ENCODE results near the gene SLC26A8.
"Not testable (repeated sequence)": the region's sequence is repeated elsewhere in the genome, so short reads cannot be mapped to it uniquely, and the experiment has no call there.

The SLC26A8 gene

GRCh38 chr6:36018339-36018738 is 6.1 kb downstream of the SLC26A8 start:
- no peak for DNase-seq (ENCODE audit: low read depth in 1 of 2, low spot score in 1 of 2)

DNA sequence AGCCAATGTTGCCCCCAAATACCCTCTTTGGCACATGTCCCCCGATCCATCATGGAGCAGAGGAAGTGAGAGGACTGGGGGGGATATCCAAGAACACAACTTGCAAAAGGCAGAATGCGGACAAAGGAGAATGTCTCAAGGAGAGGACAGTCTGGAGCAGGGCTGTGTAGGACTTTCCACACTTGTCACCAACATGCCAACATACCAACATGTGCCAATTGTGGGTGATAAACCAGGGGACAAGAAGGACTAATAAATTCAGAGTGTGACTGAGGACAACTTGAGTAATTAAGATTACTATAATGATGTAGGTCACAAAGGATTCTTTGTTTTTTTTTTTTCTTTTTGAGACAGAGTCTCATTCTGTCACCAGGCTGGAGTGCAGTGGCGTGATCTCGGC is 8.8 kb downstream of the SLC26A8 start:
- no peak for DNase-seq (ENCODE audit: low read depth in 1 of 2, low spot score in 1 of 2)

GRCh38 chr6:36000451-36000850 is 24.0 kb downstream of the SLC26A8 start:
- DNase-seq (ENCODE audit: low read depth in 1 of 2, low spot score in 1 of 2) = no peak

GRCh38 chr6:35993150-35993549 is 31.3 kb downstream of the SLC26A8 start:
- DNase-seq (ENCODE audit: low read depth in 1 of 2, low spot score in 1 of 2) = no peak

- not testable (repeated sequence) for DNase-seq (ENCODE audit: low read depth in 1 of 2, low spot score in 1 of 2)
These were observed 36.4 kb downstream of the SLC26A8 start for GRCh38 chr6:35988047-35988446.

DNA sequence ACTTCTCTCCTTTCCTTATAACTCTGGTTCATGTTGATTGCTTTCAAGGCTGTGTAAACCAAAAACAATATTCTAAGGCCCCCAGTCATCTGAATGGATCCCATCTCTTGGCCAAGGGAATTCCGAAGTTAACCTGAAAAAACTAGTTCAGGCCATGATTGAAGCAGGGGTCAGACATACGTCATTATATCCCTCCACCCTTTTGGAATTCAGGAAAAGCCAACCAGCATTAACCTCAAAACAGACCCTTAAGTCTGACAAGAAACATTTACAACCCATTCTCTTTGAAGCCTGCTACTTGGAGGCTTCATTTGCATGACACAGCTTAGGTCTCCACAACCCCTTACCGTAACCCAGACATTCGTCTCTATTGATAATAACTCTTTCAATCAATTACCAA is 39.7 kb downstream of the SLC26A8 start:
- DNase-seq (ENCODE audit: low read depth in 1 of 2, low spot score in 1 of 2) = no peak

GRCh38 chr6:35980991-35981645 is 43.3 kb downstream of the SLC26A8 start:
- DNase-seq (ENCODE audit: low read depth in 1 of 2, low spot score in 1 of 2) = no peak

DNA sequence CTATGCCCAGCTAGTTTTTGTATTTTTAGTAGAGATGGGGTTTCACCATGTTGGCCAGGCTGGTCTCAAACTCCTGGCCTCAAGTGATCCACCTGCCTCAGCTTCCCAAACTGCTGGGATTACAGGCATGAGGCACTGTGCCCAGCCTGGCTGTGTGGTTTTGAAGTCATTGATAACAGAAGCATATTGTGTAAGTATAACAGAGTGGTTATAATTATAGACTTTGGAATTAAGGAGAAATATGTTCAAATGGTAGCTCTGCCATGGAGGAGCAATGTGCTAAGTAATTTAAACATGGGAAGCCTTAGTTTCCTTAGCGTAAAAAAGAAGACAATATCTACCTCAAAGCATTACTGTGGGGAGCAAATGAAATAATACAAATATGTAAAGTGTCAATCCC is 44.3 kb downstream of the SLC26A8 start:
- DNase-seq (ENCODE audit: low read depth in 1 of 2, low spot score in 1 of 2) = not testable (repeated sequence)

GRCh38 chr6:35977308-35977707 is 47.1 kb downstream of the SLC26A8 start:
- DNase-seq (ENCODE audit: low read depth in 1 of 2, low spot score in 1 of 2) = no peak

DNA sequence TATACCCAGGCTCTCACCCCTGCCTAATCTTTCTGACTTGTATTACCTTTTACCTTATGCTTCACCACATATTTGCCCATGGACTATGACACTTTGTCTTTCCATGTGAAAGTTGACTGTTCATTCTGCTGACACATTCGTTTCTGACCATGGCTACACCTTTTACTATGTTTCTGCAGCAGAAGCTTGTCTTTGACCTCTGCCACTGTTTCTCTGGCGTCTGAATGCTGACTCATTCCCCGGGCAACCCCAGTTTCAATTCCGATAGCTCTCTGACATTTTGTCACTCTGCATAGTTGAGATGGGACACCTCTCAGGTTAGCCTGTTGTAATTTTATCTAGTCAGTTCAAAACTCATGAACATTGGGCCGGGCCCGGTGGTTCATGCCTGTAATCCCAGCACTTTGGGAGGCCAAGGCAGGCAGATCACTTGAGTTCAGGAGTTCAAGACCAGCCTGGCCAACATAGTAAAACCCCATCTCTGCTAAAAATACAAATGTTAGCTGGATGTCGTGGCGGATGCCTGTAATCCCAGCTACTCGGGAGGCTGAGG is 50.7 kb downstream of the SLC26A8 start:
- DNase-seq (ENCODE audit: low read depth in 1 of 2, low spot score in 1 of 2) = no peak

DNA sequence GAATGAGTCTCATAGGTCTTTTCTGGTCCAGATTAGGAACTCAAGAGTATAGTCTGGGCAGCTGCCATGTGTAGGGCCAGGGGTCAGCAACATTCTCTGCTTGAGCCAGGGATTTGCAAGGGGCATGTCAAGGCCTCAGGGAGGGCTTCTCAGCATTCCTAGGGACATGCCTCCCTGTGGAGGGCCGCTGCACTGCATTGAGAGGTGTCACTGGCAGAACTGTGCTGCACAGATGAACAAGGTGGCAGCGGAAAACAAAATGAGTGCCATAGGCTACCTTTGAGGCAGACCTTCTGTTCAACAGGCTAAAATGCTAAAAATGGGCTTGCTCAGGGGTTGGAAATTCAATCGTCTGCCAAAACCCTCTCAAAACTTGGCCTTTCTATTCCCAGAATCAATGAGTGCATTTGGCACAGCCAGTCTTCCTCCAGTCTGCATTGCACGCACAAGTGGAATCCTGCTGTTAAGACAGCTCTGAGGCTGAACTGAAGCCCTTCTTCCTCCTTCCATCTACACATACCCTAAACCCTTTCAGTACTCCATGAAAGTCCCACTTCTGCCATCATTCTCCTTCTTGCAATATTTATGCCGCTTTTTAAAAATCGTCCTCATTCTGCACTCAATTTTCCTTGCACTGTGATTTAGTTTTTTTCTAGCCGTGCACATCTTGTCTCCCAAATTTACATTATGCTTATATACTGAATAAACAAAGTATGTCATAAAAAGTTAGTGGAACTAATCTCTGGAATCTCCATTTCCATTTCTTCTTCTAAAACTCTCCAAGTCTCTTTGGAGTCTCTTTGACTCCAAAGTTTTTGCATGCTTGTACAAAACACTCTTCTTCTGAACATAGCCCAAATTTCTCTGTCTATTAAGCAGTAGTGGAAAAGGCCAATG is 51.7 kb downstream of the SLC26A8 start:
- DNase-seq (ENCODE audit: low read depth in 1 of 2, low spot score in 1 of 2) = no peak

- no peak for DNase-seq (ENCODE audit: low read depth in 1 of 2, low spot score in 1 of 2)
These were observed 54.3 kb downstream of the SLC26A8 start for GRCh38 chr6:35970181-35970580.

DNA sequence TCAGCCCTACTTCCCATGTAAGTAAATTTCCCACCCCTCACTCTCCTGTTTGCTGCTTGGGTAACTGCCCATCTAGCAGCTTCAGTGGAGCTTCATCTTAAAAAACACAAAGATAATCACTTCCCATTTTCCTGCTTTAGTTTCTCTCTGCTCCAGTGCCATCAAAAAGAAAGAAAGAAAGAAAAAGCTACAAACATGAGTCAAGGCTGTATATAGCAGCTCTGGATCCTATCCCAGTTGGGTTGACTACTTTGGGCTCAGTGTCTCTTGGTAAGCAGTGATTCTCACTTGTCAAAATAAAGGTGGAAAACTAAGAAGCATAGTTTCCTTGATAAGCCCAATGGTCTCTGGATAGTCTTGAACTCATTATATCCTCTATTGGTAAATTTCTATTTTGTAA is 54.8 kb downstream of the SLC26A8 start:
- no peak for DNase-seq (ENCODE audit: low read depth in 1 of 2, low spot score in 1 of 2)

DNA sequence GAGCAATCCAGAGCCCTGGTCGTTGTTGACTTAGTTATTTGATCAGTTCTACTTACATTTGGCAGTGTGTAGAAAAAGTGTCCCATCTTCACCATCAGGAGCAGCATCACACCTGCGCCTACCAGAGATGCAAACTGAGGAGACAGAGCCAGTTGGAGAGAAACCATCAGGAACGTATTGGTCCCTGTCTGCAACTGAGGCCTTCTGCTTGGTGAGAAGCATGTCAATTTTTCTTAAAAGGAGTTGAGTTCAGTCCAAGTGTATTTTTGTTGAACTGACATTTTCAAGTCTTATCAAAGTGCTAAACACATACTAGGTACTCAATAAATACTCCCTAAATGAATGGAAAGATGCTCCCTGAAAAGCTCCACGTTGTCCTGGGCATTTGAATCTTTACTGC is 55.6 kb downstream of the SLC26A8 start:
- no peak for DNase-seq (ENCODE audit: low read depth in 1 of 2, low spot score in 1 of 2)

GRCh38 chr6:35967076-35967774 is 57.2 kb downstream of the SLC26A8 start:
- no peak for DNase-seq (ENCODE audit: low read depth in 1 of 2, low spot score in 1 of 2)

DNA sequence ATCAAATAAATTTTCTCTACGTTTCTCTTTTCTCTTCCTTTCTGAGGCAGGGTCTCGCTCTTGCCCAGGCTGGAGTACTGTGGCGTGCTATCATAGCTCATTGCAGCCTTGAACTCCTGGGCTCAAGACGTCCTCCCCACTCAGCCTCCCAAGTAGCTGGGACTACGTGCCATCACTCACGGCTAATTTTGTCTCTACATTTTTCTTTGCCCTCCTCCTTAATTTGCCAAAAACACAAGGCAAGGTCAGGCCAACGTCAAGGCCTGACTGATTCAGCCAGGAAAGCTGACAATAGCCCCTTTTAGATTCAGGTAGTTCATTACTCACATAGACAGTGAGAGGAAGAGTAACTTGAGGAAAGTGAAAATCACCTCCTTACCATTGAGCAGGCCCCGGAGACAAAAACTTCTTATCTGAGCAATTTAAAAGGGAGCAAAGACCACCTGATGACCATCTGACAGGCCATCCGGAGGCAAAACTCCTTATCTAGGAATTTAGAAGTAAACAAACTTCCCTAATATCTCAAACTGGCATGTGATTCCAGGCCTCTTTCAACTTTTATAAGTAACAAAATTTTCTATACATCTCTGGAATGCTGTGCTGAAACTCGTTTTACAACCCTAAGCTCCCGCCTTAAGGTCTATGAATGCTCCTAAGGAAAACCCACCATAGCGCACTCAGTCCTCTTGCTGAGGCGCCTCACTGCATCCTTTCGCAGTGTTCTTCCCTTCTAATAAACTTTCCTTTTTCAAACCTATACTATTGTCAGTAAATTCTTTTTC is 61.5 kb downstream of the SLC26A8 start:
- no peak for DNase-seq (ENCODE audit: low read depth in 1 of 2, low spot score in 1 of 2)

- no peak for DNase-seq (ENCODE audit: low read depth in 1 of 2, low spot score in 1 of 2)
These were observed 64.3 kb downstream of the SLC26A8 start for GRCh38 chr6:35960187-35960586.

DNA sequence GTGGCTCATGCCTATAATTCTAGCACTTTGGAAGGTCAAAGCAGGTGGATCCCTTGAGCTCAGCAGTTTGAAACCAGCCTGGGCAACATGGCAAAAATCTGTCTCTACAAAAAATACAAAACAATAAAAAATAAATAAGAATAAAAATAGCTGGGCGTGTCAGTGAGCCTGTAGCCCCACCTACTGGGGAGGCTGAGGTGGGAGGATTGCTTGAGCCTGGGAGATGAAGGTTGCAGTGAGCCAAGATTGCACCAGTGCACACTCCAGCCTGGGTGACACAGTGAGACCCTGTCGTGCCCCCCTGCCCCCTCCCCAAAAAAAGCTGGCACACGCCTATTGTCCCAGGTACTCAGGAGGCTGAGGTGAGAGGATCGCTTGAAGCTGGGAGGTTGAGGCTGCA is 68.5 kb downstream of the SLC26A8 start:
- no peak for DNase-seq (ENCODE audit: low read depth in 1 of 2, low spot score in 1 of 2)

DNA sequence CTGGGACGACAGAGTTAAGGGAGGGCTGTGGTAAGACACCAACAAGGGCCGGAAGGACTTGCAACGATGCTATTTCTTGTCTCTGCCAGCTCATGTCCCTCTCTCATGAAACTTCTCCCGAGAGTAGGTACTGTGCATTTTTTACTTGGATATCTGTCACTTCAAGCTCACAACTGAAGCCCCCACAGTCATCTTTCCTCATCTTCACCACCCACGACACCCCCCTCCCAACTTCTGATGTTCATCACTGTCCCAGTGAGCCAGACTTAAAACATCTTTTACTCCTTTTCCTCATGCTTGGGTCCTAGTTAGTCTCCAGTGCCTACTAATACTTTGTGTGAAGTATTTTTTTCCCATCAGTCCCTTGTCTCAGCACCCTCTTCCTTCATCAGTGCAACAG is 68.9 kb downstream of the SLC26A8 start:
- DNase-seq (ENCODE audit: low read depth in 1 of 2, low spot score in 1 of 2) = no peak

DNA sequence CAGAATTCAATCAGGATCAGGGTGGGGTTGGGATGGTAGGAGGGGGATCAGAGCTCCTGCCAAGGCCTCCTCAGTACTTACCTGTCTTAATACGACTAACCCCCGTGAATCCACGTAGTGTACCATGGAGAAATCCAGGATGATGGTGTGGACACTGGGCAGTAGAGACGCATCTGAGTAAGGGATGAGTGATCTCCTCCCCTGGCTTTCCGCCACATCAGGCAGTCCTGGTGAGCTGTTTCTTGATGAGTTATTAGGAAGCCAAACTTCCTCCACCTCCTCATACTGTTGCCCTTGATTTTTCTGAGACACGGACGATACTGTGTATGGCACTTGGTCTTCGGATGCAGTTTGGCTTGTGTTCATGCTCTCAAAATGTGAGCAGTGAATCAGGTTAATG is 69.4 kb downstream of the SLC26A8 start:
- DNase-seq (ENCODE audit: low read depth in 1 of 2, low spot score in 1 of 2) = no peak

GRCh38 chr6:35954333-35954732 is 70.1 kb downstream of the SLC26A8 start:
- no peak for DNase-seq (ENCODE audit: low read depth in 1 of 2, low spot score in 1 of 2)

Data from activated T-helper 1 cell treated with anti-CD3 and anti-CD28 coated beads, Interleukin-2, amount 50 U/mL, for 16 hours (primary cell).